Activated T-cell treated with anti-CD3 and anti-CD28 coated beads, Interleukin-2, amount 50 U/mL, for 4 hours (primary cell): ENCODE results near the gene LRP8. TPM values are rescaled to one million over a fixed set of nuclear protein-coding genes. Genes with fewer than 3 reads are reported as not detected.

ENCODE experiments used
- ATAC-seq, 2 donors: fragments of 200-7000 bp; cut with Tn5 transposase; one replicate each; pipeline ENCODE4 v1.10.0; 2021
- DNase-seq: peaks from one replicate; pipeline ENCODE4 v3.0.0-alpha.2; 2020
- H3K27me3 Mint-ChIP-seq: one replicate; pipeline ENCODE4 v1.8.0; 2021; ENCODE audit warnings: low read depth, mixed read lengths
- H3K36me3 Mint-ChIP-seq: one replicate; pipeline ENCODE4 v1.8.0; 2022; ENCODE audit warnings: mixed read lengths; ENCODE audit not compliant: insufficient read depth
- H3K4me1 Mint-ChIP-seq: one replicate; pipeline ENCODE4 v1.8.0; 2021; ENCODE audit warnings: low read depth, mixed read lengths
- H3K4me3 Mint-ChIP-seq: one replicate; pipeline ENCODE4 v1.8.0; 2021; ENCODE audit warnings: mild to moderate bottlenecking, moderate library complexity, mixed read lengths
- H3K9me3 Mint-ChIP-seq: one replicate; pipeline ENCODE4 v1.8.0; 2021; ENCODE audit warnings: mixed read lengths
- total RNA-seq, 3 donors: library from RNA; stranded (reverse); gene quantifications; one replicate each; pipeline ENCODE4 v1.2.1, GENCODE V29; 2021

The LRP8 gene
- total RNA-seq, 3 donors from 2014 or later, result 53.1 to 58.0 (median 54.6) TPM

DNA sequence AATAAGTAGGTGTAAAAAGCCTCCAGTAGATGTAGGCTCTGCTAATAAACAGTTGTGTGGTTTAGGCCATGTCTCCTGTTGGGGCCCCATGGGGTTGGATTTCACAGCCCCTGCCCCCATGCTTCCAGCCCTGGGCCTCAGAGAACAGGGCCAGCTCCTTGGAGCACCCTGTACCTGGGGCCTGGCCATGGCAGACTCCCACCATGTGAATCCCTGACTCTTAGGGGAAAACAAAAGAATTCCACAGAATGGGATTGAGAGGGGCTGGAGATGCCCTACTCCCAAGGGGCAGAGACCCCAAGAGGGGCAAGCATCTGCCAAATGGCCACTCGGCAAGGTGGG, 11.5 kb downstream of the LRP8 start:
- H3K4me1 Mint-ChIP-seq, result peaks cover 5% of the 10 kb centered on the region
- ATAC-seq, result no peak
- DNase-seq, result no peak
- no peaks in the 10 kb centered on the region for H3K27me3 Mint-ChIP-seq
- peaks cover 13% of the 10 kb centered on the region for H3K36me3 Mint-ChIP-seq
- H3K9me3 Mint-ChIP-seq, result no peaks in the 10 kb centered on the region
- no peak overlapping the region for H3K4me3 Mint-ChIP-seq

GRCh38 chr1:53315456-53316423, 12.1 kb downstream of the LRP8 start:
- Mint-ChIP-seq H3K36me3 (peaks cover 10% of the 10 kb centered on the region), H3K4me3 (no peak overlapping the region), H3K4me1 (peaks cover 5% of the 10 kb centered on the region), H3K27me3 (no peaks in the 10 kb centered on the region), H3K9me3 (no peaks in the 10 kb centered on the region)
- DNase-seq (no peak), ATAC-seq (no peak)

GRCh38 chr1:53315046-53315445, 12.8 kb downstream of the LRP8 start:
- Mint-ChIP-seq H3K27me3 (no peaks in the 10 kb centered on the region), H3K36me3 (peaks cover 10% of the 10 kb centered on the region), H3K4me1 (peaks cover 5% of the 10 kb centered on the region), H3K4me3 (no peak overlapping the region), H3K9me3 (no peaks in the 10 kb centered on the region)
- ATAC-seq (no peak), DNase-seq (no peak)

GRCh38 chr1:53314606-53315005, 13.3 kb downstream of the LRP8 start:
- ATAC-seq (no peak), DNase-seq (no peak)
- no peak overlapping the region for H3K4me3 Mint-ChIP-seq
- peaks cover 5% of the 10 kb centered on the region for H3K4me1 Mint-ChIP-seq
- H3K36me3 Mint-ChIP-seq, result peaks cover 10% of the 10 kb centered on the region
- H3K27me3 Mint-ChIP-seq, result no peaks in the 10 kb centered on the region
- no peaks in the 10 kb centered on the region for H3K9me3 Mint-ChIP-seq

GRCh38 chr1:53314096-53314495, 13.8 kb downstream of the LRP8 start:
- Mint-ChIP-seq H3K27me3 (no peaks in the 10 kb centered on the region), H3K4me1 (peaks cover 5% of the 10 kb centered on the region), H3K4me3 (no peak overlapping the region), H3K36me3 (peaks cover 10% of the 10 kb centered on the region), H3K9me3 (no peaks in the 10 kb centered on the region)
- DNase-seq, result no peak
- ATAC-seq, result no peak

DNA sequence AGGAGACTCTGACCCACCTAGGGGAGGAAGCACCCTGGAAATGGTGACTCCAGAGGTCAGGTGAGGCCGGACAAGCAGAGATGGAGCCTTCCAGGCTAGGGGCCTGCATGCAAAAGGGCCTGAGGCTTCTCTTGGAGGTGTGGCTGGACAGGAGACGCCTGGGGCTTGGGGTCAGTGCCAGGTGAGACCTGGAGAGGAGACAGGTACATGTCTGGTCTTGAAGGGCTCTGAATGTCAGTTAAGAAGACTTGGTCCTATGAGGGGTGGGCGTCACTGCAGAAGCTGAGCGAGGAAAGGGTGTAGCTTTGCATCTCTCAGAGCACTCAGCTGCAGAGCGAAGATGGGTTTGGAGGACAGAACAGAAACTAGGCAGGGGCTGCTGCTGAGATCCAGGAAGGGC, 14.3 kb downstream of the LRP8 start:
- no peak for DNase-seq
- peaks cover 10% of the 10 kb centered on the region for H3K36me3 Mint-ChIP-seq
- peaks cover 6% of the 10 kb centered on the region for H3K4me1 Mint-ChIP-seq
- H3K27me3 Mint-ChIP-seq, result no peaks in the 10 kb centered on the region
- no peak overlapping the region for H3K4me3 Mint-ChIP-seq
- ATAC-seq, result no peak
- H3K9me3 Mint-ChIP-seq, result no peaks in the 10 kb centered on the region

DNA sequence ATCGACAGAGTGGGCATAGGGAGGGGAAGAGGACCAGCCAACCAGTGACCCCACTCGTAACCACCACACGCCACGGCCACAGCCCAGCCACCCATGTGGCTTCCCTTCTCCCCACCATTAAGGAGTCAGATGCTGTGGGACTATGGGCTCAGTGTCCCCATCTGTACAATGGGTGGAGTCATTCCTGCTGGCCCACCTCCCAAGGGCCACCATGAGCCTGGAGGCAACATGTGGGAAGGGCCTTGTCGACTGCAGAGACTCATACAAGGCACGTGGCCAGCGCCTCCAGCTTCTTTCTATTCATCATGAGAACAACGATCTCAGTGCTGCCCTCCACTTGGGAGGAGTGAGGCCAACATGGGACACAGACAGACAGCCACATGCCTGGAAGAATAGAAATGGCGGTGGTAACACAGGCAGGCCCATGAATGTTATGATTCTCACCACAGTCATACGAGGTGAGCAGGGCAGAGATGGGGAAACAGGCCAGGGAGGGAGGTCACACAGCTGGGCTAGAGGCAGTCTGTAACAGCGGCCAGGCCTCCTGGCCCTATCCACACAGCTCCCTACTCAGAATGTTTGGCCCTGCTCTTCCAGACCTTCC, 16.1 kb downstream of the LRP8 start:
- no peaks in the 10 kb centered on the region for H3K27me3 Mint-ChIP-seq
- H3K4me1 Mint-ChIP-seq, result peaks cover 7% of the 10 kb centered on the region
- H3K9me3 Mint-ChIP-seq, result no peaks in the 10 kb centered on the region
- no peak overlapping the region for H3K4me3 Mint-ChIP-seq
- DNase-seq (no peak), ATAC-seq (no peak)
- H3K36me3 Mint-ChIP-seq, result peaks cover 10% of the 10 kb centered on the region

- no peak for DNase-seq
- Mint-ChIP-seq H3K9me3 (no peaks in the 10 kb centered on the region), H3K4me1 (peaks cover 9% of the 10 kb centered on the region), H3K27me3 (no peaks in the 10 kb centered on the region), H3K4me3 (no peak overlapping the region), H3K36me3 (peaks cover 7% of the 10 kb centered on the region)
- no peak for ATAC-seq
Measured at GRCh38 chr1:53310847-53311681, 16.8 kb downstream of the LRP8 start.

DNA sequence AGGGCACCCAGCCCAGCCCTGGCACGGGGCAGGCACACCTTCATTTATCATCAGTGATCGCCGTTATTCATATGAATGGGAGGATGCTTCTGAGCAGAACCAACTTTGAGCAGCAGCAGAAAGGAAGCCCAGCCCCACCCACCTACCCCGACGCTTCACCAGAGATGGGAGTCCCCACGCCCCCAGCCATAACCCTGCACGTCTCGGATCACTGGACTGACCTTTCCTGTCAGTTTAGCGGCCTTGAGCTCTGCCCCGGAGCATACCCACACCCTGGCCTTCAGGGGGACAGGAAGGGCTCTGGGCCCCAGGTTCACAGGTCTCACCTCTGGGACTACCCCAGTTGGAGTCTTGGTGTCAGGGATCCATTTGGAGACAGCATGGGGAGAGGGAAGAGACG, 18.1 kb downstream of the LRP8 start:
- no peak overlapping the region for H3K4me3 Mint-ChIP-seq
- ATAC-seq (no peak), DNase-seq (no peak)
- no peaks in the 10 kb centered on the region for H3K27me3 Mint-ChIP-seq
- H3K4me1 Mint-ChIP-seq, result peaks cover 9% of the 10 kb centered on the region
- H3K9me3 Mint-ChIP-seq, result no peaks in the 10 kb centered on the region
- H3K36me3 Mint-ChIP-seq, result peaks cover 9% of the 10 kb centered on the region

DNA sequence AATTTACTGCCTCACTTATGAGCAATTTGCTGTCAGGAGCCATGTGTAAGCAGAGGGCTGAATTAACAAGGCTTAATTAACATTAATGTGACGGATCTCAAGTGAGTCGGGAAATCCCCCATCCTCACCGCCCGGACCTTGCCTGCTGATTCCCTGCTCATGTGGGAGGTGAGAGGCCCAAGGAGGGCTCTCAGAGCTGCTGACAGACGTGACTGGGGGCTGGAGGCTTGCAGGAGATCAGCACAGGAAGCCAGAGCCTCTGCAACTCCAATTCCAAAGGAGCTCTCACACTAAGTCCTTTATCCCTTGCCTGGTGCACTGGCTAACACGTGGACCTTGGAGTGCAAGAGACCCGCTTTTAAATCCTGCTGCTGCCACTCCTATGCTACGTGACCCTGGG, 19.4 kb downstream of the LRP8 start:
- ATAC-seq, result no peak
- peaks cover 7% of the 10 kb centered on the region for H3K36me3 Mint-ChIP-seq
- H3K4me3 Mint-ChIP-seq, result no peak overlapping the region
- H3K4me1 Mint-ChIP-seq, result peaks cover 9% of the 10 kb centered on the region
- no peak for DNase-seq
- no peaks in the 10 kb centered on the region for H3K27me3 Mint-ChIP-seq
- no peaks in the 10 kb centered on the region for H3K9me3 Mint-ChIP-seq

- H3K9me3 Mint-ChIP-seq, result no peaks in the 10 kb centered on the region
- no peak overlapping the region for H3K4me3 Mint-ChIP-seq
- DNase-seq (no peak), ATAC-seq (no peak)
- peaks cover 9% of the 10 kb centered on the region for H3K4me1 Mint-ChIP-seq
- no peaks in the 10 kb centered on the region for H3K27me3 Mint-ChIP-seq
- H3K36me3 Mint-ChIP-seq, result peaks cover 7% of the 10 kb centered on the region
Measured at GRCh38 chr1:53307037-53307436, 20.8 kb downstream of the LRP8 start.

- ATAC-seq, result no peak
- H3K27me3 Mint-ChIP-seq, result no peaks in the 10 kb centered on the region
- peaks cover 6% of the 10 kb centered on the region for H3K4me1 Mint-ChIP-seq
- no peak overlapping the region for H3K4me3 Mint-ChIP-seq
- no peaks in the 10 kb centered on the region for H3K9me3 Mint-ChIP-seq
- DNase-seq, result no peak
- peaks cover 2% of the 10 kb centered on the region for H3K36me3 Mint-ChIP-seq
Measured at GRCh38 chr1:53306168-53306567, 21.7 kb downstream of the LRP8 start.

DNA sequence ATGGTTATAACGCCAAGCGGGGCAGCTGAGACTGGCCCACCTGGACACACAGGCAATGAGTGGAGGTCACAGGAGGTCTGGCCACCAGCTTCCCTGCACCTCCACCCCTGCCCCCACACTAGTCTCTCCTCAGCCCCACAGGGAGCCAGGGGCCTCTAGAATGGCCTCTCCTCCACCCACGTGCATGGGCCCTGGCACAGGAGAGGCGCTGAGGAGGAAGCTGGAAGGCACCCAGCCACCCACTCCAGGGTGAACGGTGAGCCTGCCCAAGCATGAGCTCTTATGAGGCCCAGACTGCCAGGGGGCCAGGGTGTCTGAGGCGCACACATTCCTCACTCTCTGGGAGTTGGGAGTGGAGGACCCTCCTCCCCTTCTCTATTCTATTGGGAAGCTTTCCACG, 22.2 kb downstream of the LRP8 start:
- H3K4me1 Mint-ChIP-seq, result peaks cover 6% of the 10 kb centered on the region
- H3K4me3 Mint-ChIP-seq, result no peak overlapping the region
- no peaks in the 10 kb centered on the region for H3K9me3 Mint-ChIP-seq
- peaks cover 2% of the 10 kb centered on the region for H3K36me3 Mint-ChIP-seq
- ATAC-seq, result no peak
- H3K27me3 Mint-ChIP-seq, result no peaks in the 10 kb centered on the region
- no peak for DNase-seq

- Mint-ChIP-seq H3K36me3 (peaks cover 2% of the 10 kb centered on the region), H3K9me3 (no peaks in the 10 kb centered on the region), H3K4me1 (peaks cover 6% of the 10 kb centered on the region), H3K4me3 (no peak overlapping the region), H3K27me3 (no peaks in the 10 kb centered on the region)
- DNase-seq (no peak), ATAC-seq (no peak)
Measured at GRCh38 chr1:53304527-53304926, 23.3 kb downstream of the LRP8 start.
